Caco-2 (cell line): ENCODE measurements around the gene PROM2. TPM values are rescaled to one million over a fixed set of nuclear protein-coding genes. Genes with fewer than 3 reads are reported as not detected.

Experiments used
- BruUV-seq: library from RNA; stranded (reverse); fragments of 400-500 nt; replicated peaks from 2 replicates; lab custom pipeline; 2021; lab: Mats Ljungman, UMichigan
- CTCF ChIA-PET: fragments of 300-600 bp; sonication (Branson Sonifier 250); formaldehyde crosslinking; loops from one replicate; lab custom pipeline; 2022; ENCODE audit warnings: antibody characterized with exemption; lab: Charles Lee
- POLR2A ChIA-PET: fragments of 300-600 bp; sonication (Branson Sonifier 250); formaldehyde crosslinking; loops from one replicate; lab custom pipeline; 2022; ENCODE audit warnings: antibody characterized with exemption; lab: Charles Lee
- DNase-seq, 2 experiments: peaks; one replicate each; pipeline versions ENCODE4 v3.0.0 to v3.0.0-alpha.2; 2020 to 2022
- H3K27me3 ChIP-seq: replicated peaks from 2 replicates; pipeline ENCODE4 v1.6.0; 2011; ENCODE audit warnings: low read length; ENCODE audit not compliant: control insufficient read depth, insufficient read depth
- H3K36me3 ChIP-seq: 2 replicates; pipeline ENCODE4 v1.5.1; 2011; ENCODE audit warnings: low read length; ENCODE audit not compliant: control insufficient read depth, insufficient read depth
- H3K4me1 ChIP-seq: fragments of 250-450 bp; sonication (Bioruptor Pico); 2 replicates; pipeline ENCODE4 v1.5.1; 2020; ENCODE audit warnings: mild to moderate bottlenecking
- H3K4me3 ChIP-seq: 2 replicates; pipeline ENCODE4 v1.5.1; 2011; ENCODE audit warnings: low read depth, mild to moderate bottlenecking, control low read depth, low read length
- H3K9me3 ChIP-seq: fragments of 250-450 bp; sonication (Bioruptor Pico); 2 replicates; pipeline ENCODE4 v1.5.1; 2020; ENCODE audit warnings: mild to moderate bottlenecking, moderate library complexity
- H3K27ac Mint-ChIP-seq: one replicate; pipeline ENCODE4 v1.8.0; 2022; ENCODE audit warnings: mixed read lengths; ENCODE audit not compliant: unreplicated experiment
- H3K27me3 Mint-ChIP-seq: one replicate; pipeline ENCODE4 v1.8.0; 2022; ENCODE audit warnings: mixed read lengths; ENCODE audit not compliant: insufficient read depth, unreplicated experiment
- H3K36me3 Mint-ChIP-seq: one replicate; pipeline ENCODE4 v1.8.0; 2022; ENCODE audit warnings: mild to moderate bottlenecking, mixed read lengths; ENCODE audit not compliant: insufficient read depth, unreplicated experiment
- H3K4me1 Mint-ChIP-seq: one replicate; pipeline ENCODE4 v1.8.0; 2022; ENCODE audit warnings: low read depth, mixed read lengths; ENCODE audit not compliant: unreplicated experiment
- H3K4me3 Mint-ChIP-seq: one replicate; pipeline ENCODE4 v1.8.0; 2022; ENCODE audit warnings: mild to moderate bottlenecking, moderate library complexity, mixed read lengths; ENCODE audit not compliant: unreplicated experiment
- H3K9me3 Mint-ChIP-seq: one replicate; pipeline ENCODE4 v1.8.0; 2022; ENCODE audit warnings: mixed read lengths; ENCODE audit not compliant: unreplicated experiment
- CTCF ChIP-seq, 2 experiments: fragments of 200-600 bp in 1 of 2; IDR thresholded peaks; 1 replicate in 1 of 2; 2 replicates in 1 of 2; pipeline versions ENCODE4 v1.5.1 to v1.8.0; 2011 to 2022; ENCODE audit warnings: antibody characterized with exemption in 1 of 2, control low read depth in 1 of 2, inconsistent platforms in 1 of 2, low read depth in 1 of 2, low read length in 1 of 2, mild to moderate bottlenecking in 1 of 2, moderate library complexity in 1 of 2; ENCODE audit not compliant: insufficient read depth in 1 of 2, severe bottlenecking in 1 of 2, unreplicated experiment in 1 of 2
- intact Hi-C: fragments of 100-400 bp; cut with micrococcal nuclease; formaldehyde crosslinking; loops from one replicate; pipeline ENCODE4 v1.10.0; 2022; ENCODE audit not compliant: unreplicated experiment
- total RNA-seq: library from RNA; stranded (reverse); gene quantifications from 2 replicates; pipeline ENCODE4 v1.2.3, GENCODE V29; 2022

PROM2 gene
- total RNA-seq, 1 experiment from 2014 or later: 0.82 TPM

DNA sequence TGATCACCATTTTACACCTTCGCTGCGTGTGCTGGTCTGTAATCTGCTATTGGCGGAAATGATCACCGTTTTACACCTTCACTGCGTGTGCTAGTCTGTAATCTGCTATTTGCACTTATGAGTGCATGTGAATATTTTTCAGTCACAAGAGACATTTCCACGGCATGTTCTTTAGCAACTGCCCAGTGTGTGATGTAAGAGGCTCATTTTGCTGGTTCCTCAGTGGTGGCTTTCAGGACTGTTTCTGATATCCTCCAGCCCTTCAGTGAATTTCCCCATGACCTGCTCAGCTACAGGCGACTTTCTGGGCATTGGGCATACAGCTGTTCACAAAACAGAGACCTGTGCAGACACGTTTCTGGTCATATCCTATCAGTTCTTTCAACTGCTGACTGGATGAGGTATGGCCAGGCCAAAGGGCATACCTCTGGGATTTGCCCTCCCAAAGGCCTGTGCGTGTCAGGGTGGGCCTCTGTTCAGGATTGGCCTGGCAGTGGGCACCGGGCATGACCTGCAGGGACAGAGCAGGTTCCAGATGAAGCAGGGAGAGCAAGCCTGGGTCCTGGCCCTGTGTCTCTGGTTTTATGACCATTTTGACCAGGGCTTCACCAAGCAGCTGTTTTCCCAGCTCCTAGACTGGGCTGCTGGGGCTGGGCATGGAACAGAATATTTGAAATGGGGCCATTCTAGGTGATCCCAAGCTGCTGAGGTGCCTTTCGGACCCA, 521 bp upstream of the PROM2 start:
- peaks cover 11% of the 10 kb centered on the region for H3K4me1 ChIP-seq
- no peak overlapping the region for H3K4me3 Mint-ChIP-seq
- POLR2A ChIA-PET: no interaction called here
- intact Hi-C loops: no loop called here
- CTCF ChIA-PET: no interaction called here
- no peaks in the 10 kb centered on the region for H3K9me3 Mint-ChIP-seq
- H3K36me3 Mint-ChIP-seq: peaks cover 3% of the 10 kb centered on the region
- H3K4me1 Mint-ChIP-seq: peaks cover 7% of the 10 kb centered on the region
- peak in 1 of 2 experiments; percentile 28 for DNase-seq
- no peaks in the 10 kb centered on the region for H3K27me3 ChIP-seq
- H3K27ac Mint-ChIP-seq: no peak overlapping the region
- H3K27me3 Mint-ChIP-seq: no peaks in the 10 kb centered on the region
- no TSS peak for BruUV-seq
- TF ChIP-seq CTCF (IDR thresholded peaks at IDR 0.05; ENCODE audit: insufficient read depth in 1 of 2, low read depth in 1 of 2, low read length in 1 of 2, severe bottlenecking in 1 of 2, unreplicated experiment in 1 of 2): no peak
- H3K9me3 ChIP-seq: no peaks in the 10 kb centered on the region
- no peak overlapping the region for H3K4me3 ChIP-seq
- H3K36me3 ChIP-seq: no peaks in the 10 kb centered on the region

DNA sequence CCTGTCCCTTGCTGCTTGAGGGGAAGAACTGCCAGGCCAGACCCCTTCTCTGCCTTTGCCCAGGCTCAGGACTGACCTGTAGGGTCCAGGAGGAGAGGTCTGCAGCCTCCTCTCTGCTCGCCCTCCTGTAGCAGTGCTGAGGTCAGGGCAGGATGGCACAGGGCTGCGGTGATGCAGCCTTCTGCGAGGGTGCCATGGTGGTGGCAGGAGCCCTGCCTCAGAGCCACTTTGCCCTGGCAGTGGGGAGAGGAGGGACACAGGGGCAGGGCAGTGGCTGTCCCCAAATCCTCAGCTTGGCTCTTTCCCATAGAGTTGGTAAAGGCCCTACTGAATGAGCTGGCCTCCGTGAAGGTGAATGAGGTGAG, 884 bp downstream of the PROM2 start:
- H3K4me3 ChIP-seq: no peak overlapping the region
- no peaks in the 10 kb centered on the region for H3K36me3 ChIP-seq
- CTCF ChIA-PET: no interaction called here
- H3K27me3 Mint-ChIP-seq: no peaks in the 10 kb centered on the region
- H3K36me3 Mint-ChIP-seq: no peaks in the 10 kb centered on the region
- H3K4me3 Mint-ChIP-seq: no peak overlapping the region
- BruUV-seq: no TSS peak
- TF ChIP-seq CTCF (IDR thresholded peaks at IDR 0.05; ENCODE audit: insufficient read depth in 1 of 2, low read depth in 1 of 2, low read length in 1 of 2, severe bottlenecking in 1 of 2, unreplicated experiment in 1 of 2): no peak
- H3K4me1 Mint-ChIP-seq: peaks cover 7% of the 10 kb centered on the region
- POLR2A ChIA-PET: no interaction called here
- H3K9me3 ChIP-seq: no peaks in the 10 kb centered on the region
- no peaks in the 10 kb centered on the region for H3K9me3 Mint-ChIP-seq
- H3K27ac Mint-ChIP-seq: no peak overlapping the region
- peak in 1 of 2 experiments; percentile 29 for DNase-seq
- no peaks in the 10 kb centered on the region for H3K27me3 ChIP-seq
- peaks cover 11% of the 10 kb centered on the region for H3K4me1 ChIP-seq
- intact Hi-C loops: no loop called here

DNA sequence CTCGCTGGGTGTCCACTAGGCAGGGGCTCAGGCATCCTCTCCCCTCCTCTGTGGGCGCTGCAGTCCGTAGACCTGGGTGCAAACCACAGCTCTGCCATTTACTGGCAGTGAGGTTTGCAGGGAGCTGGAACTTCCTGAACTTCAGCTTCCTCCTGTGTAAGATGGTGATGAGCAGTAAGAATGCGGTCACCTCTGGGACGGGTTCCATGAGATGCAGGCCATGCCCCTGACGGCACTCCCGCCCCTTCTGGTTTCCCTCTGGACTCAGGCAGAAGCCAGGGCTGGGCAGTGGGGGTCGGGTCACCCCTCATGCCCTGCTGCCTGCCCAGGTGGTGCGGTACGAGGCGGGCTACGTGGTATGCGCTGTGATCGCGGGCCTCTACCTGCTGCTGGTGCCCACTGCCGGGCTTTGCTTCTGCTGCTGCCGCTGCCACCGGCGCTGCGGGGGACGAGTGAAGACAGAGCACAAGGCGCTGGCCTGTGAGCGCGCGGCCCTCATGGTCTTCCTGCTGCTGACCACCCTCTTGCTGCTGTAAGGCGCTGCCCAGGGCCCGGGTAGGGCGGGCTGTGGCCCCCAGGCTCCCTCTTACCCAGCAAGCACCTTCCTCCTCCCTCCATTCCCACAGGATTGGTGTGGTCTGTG, 1.5 kb downstream of the PROM2 start:
- H3K4me3 Mint-ChIP-seq: no peak overlapping the region
- ChIA-PET POLR2A (no interaction called here), CTCF (no interaction called here)
- H3K4me1 Mint-ChIP-seq: peaks cover 7% of the 10 kb centered on the region
- H3K27ac Mint-ChIP-seq: no peak overlapping the region
- peak in 1 of 2 experiments; percentile 30 for DNase-seq
- H3K4me1 ChIP-seq: peaks cover 11% of the 10 kb centered on the region
- H3K36me3 ChIP-seq: no peaks in the 10 kb centered on the region
- H3K9me3 ChIP-seq: no peaks in the 10 kb centered on the region
- BruUV-seq: no TSS peak
- no peaks in the 10 kb centered on the region for H3K36me3 Mint-ChIP-seq
- TF ChIP-seq CTCF (IDR thresholded peaks at IDR 0.05; ENCODE audit: insufficient read depth in 1 of 2, low read depth in 1 of 2, low read length in 1 of 2, severe bottlenecking in 1 of 2, unreplicated experiment in 1 of 2): no peak
- H3K4me3 ChIP-seq: no peak overlapping the region
- H3K27me3 Mint-ChIP-seq: no peaks in the 10 kb centered on the region
- H3K27me3 ChIP-seq: no peaks in the 10 kb centered on the region
- intact Hi-C loops: no loop called here
- H3K9me3 Mint-ChIP-seq: no peaks in the 10 kb centered on the region
